Right atrium auricular region (tissue), 2 donors: ENCODE data around the gene ATXN2. TPM values are rescaled to one million over a fixed set of nuclear protein-coding genes. Genes with fewer than 3 reads are reported as not detected.
"Not testable (repeated sequence)": the region's sequence is repeated elsewhere in the genome, so short reads cannot be mapped to it uniquely, and the experiment has no call there.

Experiments
- DNase-seq: peaks from one replicate; pipeline ENCODE4 v3.0.0-alpha.2; 2019; ENCODE audit warnings: low spot score
- H3K27ac ChIP-seq, 2 donors: fragments of 200-600 bp; sonication (generic); 1 replicate in 1 of 2; 2 replicates in 1 of 2; pipeline ENCODE4 v1.5.1; 2016 to 2019
- H3K27me3 ChIP-seq, 2 donors: fragments of 200-600 bp; sonication (generic); one replicate each; pipeline versions ENCODE4 v1.5.1 to v1.6.0; 2017 to 2019
- H3K36me3 ChIP-seq: fragments of 200-600 bp; sonication (generic); one replicate; pipeline ENCODE4 v1.5.1; 2016
- H3K4me1 ChIP-seq, 2 donors: fragments of 200-600 bp; sonication (generic); one replicate each; pipeline versions ENCODE4 v1.5.1 to v1.6.0; 2017 to 2019
- H3K4me3 ChIP-seq, 2 donors: fragments of 200-600 bp; sonication (generic); 1 replicate in 1 of 2; 2 replicates in 1 of 2; pipeline ENCODE4 v1.5.1; 2017 to 2019; ENCODE audit warnings: mild to moderate bottlenecking in 1 of 2, moderate library complexity in 1 of 2
- H3K9me3 ChIP-seq, 2 donors: fragments of 200-600 bp; sonication (generic); one replicate each; pipeline ENCODE4 v1.5.1; 2019
- CTCF ChIP-seq, 2 donors: fragments of 200-600 bp; sonication (generic); IDR thresholded peaks; one replicate each; pipeline ENCODE4 v1.5.1; 2019; ENCODE audit warnings: antibody characterized with exemption in 2 of 2
- total RNA-seq, 2 donors: library from RNA; depleted of rRNA; stranded (reverse); fragments of >200 nt; gene quantifications; one replicate each; pipeline ENCODE4 v1.1.0, GENCODE V29; 2016

ATXN2 gene
- total RNA-seq, 2 donors from 2014 or later = 33.4 to 36.6 TPM

DNA sequence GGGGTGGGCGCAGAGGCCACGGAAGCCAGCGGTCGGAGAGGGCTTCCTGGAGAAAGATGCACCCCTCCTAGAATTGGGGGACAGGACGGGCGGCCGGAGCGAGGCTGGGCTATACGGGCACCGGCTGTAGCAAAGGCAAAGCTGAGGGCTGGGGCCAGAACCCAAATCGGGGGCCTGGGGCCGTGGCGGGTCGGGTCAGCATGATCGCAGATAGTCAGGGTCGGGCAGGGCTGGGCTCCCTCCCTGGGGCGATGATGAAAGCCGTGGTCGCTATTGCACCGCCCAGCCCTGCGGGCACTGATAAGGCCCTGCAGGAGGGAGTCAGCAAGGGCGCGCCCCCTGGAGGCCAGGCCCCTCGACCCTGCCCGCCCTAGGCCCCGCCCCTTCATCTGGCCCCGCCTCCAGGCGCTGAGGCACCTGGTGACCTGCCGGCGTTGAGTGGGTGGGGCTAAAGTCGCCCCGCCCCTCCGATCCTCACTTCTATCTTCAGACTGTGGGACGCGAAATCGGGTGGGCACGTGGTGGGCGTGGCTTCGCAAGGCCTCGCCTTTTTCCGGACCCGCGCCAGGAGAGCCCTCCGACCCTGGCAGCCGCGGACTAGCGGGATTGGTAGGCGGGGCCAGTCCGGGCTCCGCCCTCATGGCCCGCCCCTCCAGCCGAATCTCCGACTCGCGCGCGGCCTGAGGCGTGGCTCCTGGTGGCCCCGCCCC is 193.8 kb downstream of the ATXN2 start:
- Histone ChIP-seq H3K27ac (peak overlapping the region; percentile 93 to 96), H3K4me3 (peak overlapping the region; percentile 85 to 92), H3K36me3 (no peaks in the 10 kb centered on the region), H3K4me1 (peaks cover 0 to 74% of the 10 kb centered on the region in 2 donors), H3K9me3 (no peaks in the 10 kb centered on the region), H3K27me3 (no peaks in the 10 kb centered on the region)
- TF ChIP-seq CTCF (IDR thresholded peaks at IDR 0.05) = peak; percentile 34 to 75
- peak; percentile 96 for DNase-seq

GRCh38 chr12:111404362-111405148 is 194.6 kb downstream of the ATXN2 start:
- H3K36me3 ChIP-seq = no peaks in the 10 kb centered on the region
- no peaks in the 10 kb centered on the region for H3K9me3 ChIP-seq
- TF ChIP-seq CTCF (IDR thresholded peaks at IDR 0.05) = no peak
- H3K27me3 ChIP-seq = no peaks in the 10 kb centered on the region
- DNase-seq = no peak
- peaks cover 0 to 67% of the 10 kb centered on the region in 2 donors for H3K4me1 ChIP-seq
- peak overlapping the region; percentile 93 to 96 for H3K27ac ChIP-seq
- H3K4me3 ChIP-seq = peak overlapping the region; percentile 85 to 92

- not testable (repeated sequence) for H3K36me3 ChIP-seq, H3K9me3 ChIP-seq, H3K4me3 ChIP-seq, DNase-seq, H3K27me3 ChIP-seq
- Histone ChIP-seq H3K4me1 (peaks cover 0 to 46% of the 10 kb centered on the region in 2 donors), H3K27ac (peak overlapping the region; percentile 93 to 96)
Observed at GRCh38 chr12:111402490-111402824, 196.7 kb downstream of the ATXN2 start.

Other genes with a start within 250 kb of the ATXN2 start
- 10 to 100 TPM; 11.5 to 13.4 TPM for gene PHETA1, start 230.2 kb downstream of the ATXN2 start, total RNA-seq
- gene SH2B3, start 193.4 kb downstream of the ATXN2 start, total RNA-seq = 10 to 100 TPM; 42.6 to 47.4 TPM
- gene BRAP, start 86.6 kb upstream of the ATXN2 start, total RNA-seq = 10 to 100 TPM; 10.1 to 13.4 TPM
- 10 to 100 TPM; 13.0 to 18.2 TPM for gene ACAD10, start 86.7 kb upstream of the ATXN2 start, total RNA-seq
- 100 to 1,000 TPM; 157 to 158 TPM for gene ALDH2, start 167.6 kb upstream of the ATXN2 start, total RNA-seq
- 10 to 100 TPM; 30.9 to 42.5 TPM for gene MAPKAPK5, start 242.9 kb upstream of the ATXN2 start, total RNA-seq